PC-9 (cell line): ENCODE results near the gene PCMTD2. TPM values are rescaled to one million over a fixed set of nuclear protein-coding genes. Genes with fewer than 3 reads are reported as not detected.
"Not testable (repeated sequence)": the region's sequence is repeated elsewhere in the genome, so short reads cannot be mapped to it uniquely, and the experiment has no call there.

ENCODE experiments used
- BruUV-seq: library from RNA; stranded (reverse); fragments of 400-500 nt; replicated peaks from 2 replicates; lab custom pipeline; 2021; lab: Mats Ljungman, UMichigan
- CTCF ChIA-PET: fragments of 300-600 bp; sonication (Branson Sonifier 250); formaldehyde crosslinking; loops from one replicate; lab custom pipeline; 2022; ENCODE audit warnings: antibody characterized with exemption; lab: Charles Lee
- POLR2A ChIA-PET: fragments of 300-600 bp; sonication (Branson Sonifier 250); formaldehyde crosslinking; loops from one replicate; lab custom pipeline; 2022; ENCODE audit warnings: antibody characterized with exemption; ENCODE audit not compliant: unreplicated experiment; lab: Charles Lee
- DNase-seq, 2 experiments: peaks; one replicate each; pipeline versions ENCODE4 v3.0.0 to v3.0.0-alpha.2; 2015 to 2022; ENCODE audit warnings: mixed read lengths in 1 of 2
- H2AFZ ChIP-seq: fragments of 200-600 bp; sonication (generic); 2 replicates; pipeline ENCODE4 v1.8.1; 2017; ENCODE audit warnings: antibody characterized with exemption
- H3F3A ChIP-seq: fragments of 200-600 bp; sonication (generic); 2 replicates; pipeline ENCODE4 v1.8.1; 2017; ENCODE audit warnings: antibody characterized with exemption, mild to moderate bottlenecking, low read depth; ENCODE audit not compliant: insufficient read depth
- H3K27ac ChIP-seq: fragments of 200-600 bp; sonication (generic); 2 replicates; pipeline ENCODE4 v1.6.1; 2016; ENCODE audit warnings: mixed run types
- H3K27me3 ChIP-seq: fragments of 200-600 bp; sonication (generic); 2 replicates; pipeline ENCODE4 v1.6.1; 2016; ENCODE audit warnings: low read depth, mixed run types; ENCODE audit not compliant: insufficient read depth
- H3K36me3 ChIP-seq: fragments of 200-600 bp; sonication (generic); 2 replicates; pipeline ENCODE4 v1.6.1; 2016; ENCODE audit warnings: low read depth, mixed run types
- H3K4me1 ChIP-seq: fragments of 200-600 bp; sonication (generic); replicated peaks from 2 replicates; pipeline ENCODE4 v1.6.1; 2016; ENCODE audit warnings: mixed run types; ENCODE audit not compliant: insufficient read depth
- H3K4me2 ChIP-seq: fragments of 200-600 bp; sonication (generic); 2 replicates; pipeline ENCODE4 v1.6.1; 2017; ENCODE audit warnings: mixed run types
- H3K4me3 ChIP-seq: fragments of 200-600 bp; sonication (generic); 2 replicates; pipeline ENCODE4 v1.6.1; 2016; ENCODE audit warnings: mixed run types
- H3K79me2 ChIP-seq: fragments of 200-600 bp; sonication (generic); 2 replicates; pipeline ENCODE4 v1.6.1; 2017; ENCODE audit warnings: low read depth, mixed run types
- H3K9me2 ChIP-seq: fragments of 200-600 bp; sonication (generic); 2 replicates; pipeline ENCODE4 v1.8.1; 2017; ENCODE audit warnings: mild to moderate bottlenecking; ENCODE audit not compliant: insufficient read depth
- H3K9me3 ChIP-seq: fragments of 200-600 bp; sonication (generic); 2 replicates; pipeline ENCODE4 v1.8.1; 2016; ENCODE audit warnings: low read depth; ENCODE audit not compliant: insufficient read depth
- H4K20me1 ChIP-seq: fragments of 200-600 bp; sonication (generic); 2 replicates; pipeline ENCODE4 v1.8.1; 2017; ENCODE audit not compliant: insufficient read depth
- CTCF ChIP-seq: fragments of 200-600 bp; sonication (generic); conservative IDR thresholded peaks from 2 replicates; pipeline ENCODE4 v1.6.1; 2017; ENCODE audit warnings: mixed run types, antibody characterized with exemption, mild to moderate bottlenecking, moderate library complexity
- EZH2 ChIP-seq: fragments of 200-600 bp; sonication (generic); IDR thresholded peaks from 2 replicates; pipeline ENCODE4 v1.8.0; 2017; ENCODE audit warnings: antibody characterized with exemption, low read depth
- intact Hi-C: fragments of 100-400 bp; cut with micrococcal nuclease; formaldehyde crosslinking; loops from one replicate; pipeline ENCODE4 v1.10.0; 2022; ENCODE audit not compliant: unreplicated experiment
- total RNA-seq: library from RNA; stranded (reverse); gene quantifications from 2 replicates; pipeline ENCODE4 v1.2.3, GENCODE V29; 2021

The PCMTD2 gene
- total RNA-seq, 1 experiment from 2014 or later: 86.5 TPM

DNA sequence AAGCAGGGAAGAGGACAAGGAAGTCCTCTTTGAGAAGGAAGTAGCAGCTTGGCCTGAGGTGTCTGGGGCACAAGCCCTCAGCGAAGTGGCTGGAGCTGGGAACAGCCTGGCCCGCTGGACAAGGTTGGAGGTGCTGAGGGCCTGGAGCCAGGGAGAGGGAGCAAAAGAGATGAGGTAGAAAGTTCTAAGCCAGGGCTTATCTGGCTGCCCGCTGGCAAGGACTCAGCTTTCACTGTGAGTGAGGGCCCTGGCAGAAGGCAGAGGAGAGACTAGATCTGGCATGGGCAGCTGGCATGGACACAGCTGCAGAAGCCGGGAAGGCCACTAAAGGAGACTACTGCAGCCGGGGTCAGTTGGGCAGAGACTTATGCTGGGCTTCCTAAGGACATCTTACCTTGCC lies 21.8 kb upstream of the PCMTD2 start:
- no peak overlapping the region for H3K4me2 ChIP-seq
- CTCF ChIA-PET: no interaction called here
- BruUV-seq: no TSS peak
- H2AFZ ChIP-seq: no peak overlapping the region
- H3K4me1 ChIP-seq: no peaks in the 10 kb centered on the region
- DNase-seq: no peak
- no peaks in the 10 kb centered on the region for H3K79me2 ChIP-seq
- no peaks in the 10 kb centered on the region for H4K20me1 ChIP-seq
- POLR2A ChIA-PET: no interaction called here
- no peaks in the 10 kb centered on the region for H3K9me2 ChIP-seq
- H3K36me3 ChIP-seq: no peaks in the 10 kb centered on the region
- peaks cover 59% of the 10 kb centered on the region for H3K27me3 ChIP-seq
- H3K27ac ChIP-seq: no peak overlapping the region
- no peaks in the 10 kb centered on the region for H3K9me3 ChIP-seq
- H3F3A ChIP-seq: 0 out of 2 replicates have a peak, but pooled peaks cover 4% of the 10 kb centered on the region
- no peak overlapping the region for H3K4me3 ChIP-seq
- TF ChIP-seq CTCF: no peak
- no peak for TF ChIP-seq EZH2
- intact Hi-C loops: no loop called here

GRCh38 chr20:64234291-64234791 lies 21.2 kb upstream of the PCMTD2 start:
- no peak for TF ChIP-seq CTCF
- TF ChIP-seq EZH2: no peak
- Histone ChIP-seq H4K20me1 (no peaks in the 10 kb centered on the region), H3K36me3 (no peaks in the 10 kb centered on the region)

GRCh38 chr20:64234921-64235565 lies 20.5 kb upstream of the PCMTD2 start:
- H3K9me3 ChIP-seq, H3K4me2 ChIP-seq, H3K79me2 ChIP-seq, H3K9me2 ChIP-seq, H4K20me1 ChIP-seq, H3K4me1 ChIP-seq, CTCF ChIA-PET, POLR2A ChIA-PET, H3K27ac ChIP-seq, BruUV-seq, H2AFZ ChIP-seq, intact Hi-C loops, H3F3A ChIP-seq, H3K4me3 ChIP-seq, H3K36me3 ChIP-seq, DNase-seq: not testable (repeated sequence)
- peaks cover 57% of the 10 kb centered on the region for H3K27me3 ChIP-seq

More at GRCh38 chr20:64234291-64234791, 21.2 kb upstream of the PCMTD2 start:
- Histone ChIP-seq H3K4me3 (no peak overlapping the region), H3K4me2 (no peak overlapping the region), H3K27ac (no peak overlapping the region), H2AFZ (no peak overlapping the region), H3K4me1 (no peaks in the 10 kb centered on the region), H3F3A (0 out of 2 replicates have a peak, but pooled peaks cover 4% of the 10 kb centered on the region), H3K79me2 (no peaks in the 10 kb centered on the region), H3K9me3 (no peaks in the 10 kb centered on the region), H3K9me2 (no peaks in the 10 kb centered on the region), H3K27me3 (peaks cover 58% of the 10 kb centered on the region)
- ChIA-PET POLR2A (no interaction called here), CTCF (no interaction called here)
- BruUV-seq: no TSS peak
- no peak for DNase-seq
- intact Hi-C loops: no loop called here
